ENCODE data around the gene LRRC27. TPM values are rescaled to one million over a fixed set of nuclear protein-coding genes. Genes with fewer than 3 reads are reported as not detected.

LRRC27 gene
- total RNA-seq, result 1 to 10 TPM; 2.5 to 2.8 TPM

GRCh38 chr10:132331601-132332432 lies at the start of gene LRRC27:
Gene LRRC27 (plus strand): TSS chr10:132332193. CDS start chr10:132333525, 1,332 bp downstream.
- POLR2A ChIA-PET, result interaction anchor here (0.9 kb wide), 1 partner anchor 46 kb away, joined by 3 read pairs; no protein-coding TSS in a partner anchor

GRCh38 chr10:132282667-132283603 lies 49.1 kb upstream of the LRRC27 start:
- Mint-ChIP-seq H3K27ac (no peak overlapping the region), H3K27me3 (no peaks in the 10 kb centered on the region), H3K4me3 (no peak overlapping the region), H3K4me1 (ENCODE audit: low read depth) (no peaks in the 10 kb centered on the region), H3K36me3 (no peaks in the 10 kb centered on the region), H3K9me3 (no peaks in the 10 kb centered on the region)
- DNase-seq, result no peak
- intact Hi-C loops (cut with micrococcal nuclease), result no loop called here
- CTCF ChIA-PET, result no interaction called here
- POLR2A ChIA-PET, result no interaction called here

More at GRCh38 chr10:132331601-132332432, at the start of gene LRRC27:
- Mint-ChIP-seq H3K4me3 (peak within 1 kb of the TSS; percentile 90), H3K27ac (peak within 1 kb of the TSS; percentile 91), H3K9me3 (peaks cover 3% of the 10 kb centered on the region), H3K27me3 (peaks cover 1% of the 10 kb centered on the region), H3K4me1 (ENCODE audit: low read depth) (peaks cover 48% of the 10 kb centered on the region), H3K36me3 (peaks cover 31% of the 10 kb centered on the region)
- DNase-seq, result peak; percentile 99
- CTCF ChIA-PET, result no interaction called here
- intact Hi-C loops (cut with micrococcal nuclease), result loop anchor here (1.0 to 5.0 kb wide), 7 partner anchors 24 to 977 kb away; partner anchors contain the start of genes INPP5A, PPP2R2D, PWWP2B and TUBGCP2

DNA sequence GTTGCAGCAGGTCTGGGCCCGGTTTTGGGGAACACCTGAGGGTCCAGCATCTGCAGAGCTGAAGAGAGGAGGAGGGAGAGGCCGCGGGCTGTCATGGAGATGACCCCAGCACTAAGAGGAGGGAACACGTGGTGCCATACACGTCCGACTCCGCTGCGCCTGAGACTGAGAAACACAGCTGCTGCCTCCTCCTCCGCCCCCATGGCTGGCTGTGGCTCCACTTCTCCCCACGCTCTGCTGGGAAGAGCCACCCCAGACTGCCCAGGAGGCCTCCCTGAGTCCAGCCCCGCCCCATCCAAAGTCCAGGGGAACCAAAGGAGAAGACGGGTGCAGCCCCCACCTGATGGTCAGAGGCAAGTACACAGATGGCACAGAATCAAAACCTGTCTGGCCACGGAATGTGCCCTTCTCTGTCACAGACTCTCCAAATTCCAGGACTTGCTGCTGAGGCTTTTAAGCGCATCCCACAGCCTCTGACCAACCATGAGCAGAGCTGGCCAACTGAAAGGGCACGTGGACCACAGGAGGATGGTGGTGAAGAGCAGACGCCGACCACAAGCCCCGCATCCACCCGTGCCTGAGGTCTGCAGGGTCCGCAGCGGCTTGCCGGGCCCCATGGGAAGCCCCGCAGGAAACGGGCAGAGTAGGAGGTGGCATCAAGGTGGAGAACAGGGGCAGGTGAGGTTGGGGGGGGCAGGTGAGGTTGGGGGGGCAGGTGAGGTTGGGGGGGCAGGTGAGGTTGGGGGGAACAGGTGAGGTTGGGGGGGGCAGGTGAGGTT lies 48.2 kb upstream of the LRRC27 start:
- CTCF ChIA-PET, result no interaction called here
- H3K9me3 Mint-ChIP-seq, result no peaks in the 10 kb centered on the region
- H3K27ac Mint-ChIP-seq, result no peak overlapping the region
- no peaks in the 10 kb centered on the region for H3K4me1 Mint-ChIP-seq (ENCODE audit: low read depth)
- intact Hi-C loops (cut with micrococcal nuclease), result no loop called here
- POLR2A ChIA-PET, result no interaction called here
- no peak overlapping the region for H3K4me3 Mint-ChIP-seq
- H3K36me3 Mint-ChIP-seq, result no peaks in the 10 kb centered on the region
- no peaks in the 10 kb centered on the region for H3K27me3 Mint-ChIP-seq
- no peak for DNase-seq

GRCh38 chr10:132289439-132289838 lies 42.6 kb upstream of the LRRC27 start:
- Mint-ChIP-seq H3K36me3 (no peaks in the 10 kb centered on the region), H3K27me3 (no peaks in the 10 kb centered on the region), H3K4me1 (ENCODE audit: low read depth) (no peaks in the 10 kb centered on the region), H3K9me3 (no peaks in the 10 kb centered on the region), H3K27ac (no peak overlapping the region), H3K4me3 (no peak overlapping the region)
- ChIA-PET POLR2A (no interaction called here), CTCF (no interaction called here)
- intact Hi-C loops (cut with micrococcal nuclease), result no loop called here
- no peak for DNase-seq

GRCh38 chr10:132290631-132291030 lies 41.4 kb upstream of the LRRC27 start:
- Mint-ChIP-seq H3K27ac (no peak overlapping the region), H3K36me3 (no peaks in the 10 kb centered on the region), H3K4me1 (ENCODE audit: low read depth) (no peaks in the 10 kb centered on the region), H3K9me3 (no peaks in the 10 kb centered on the region), H3K27me3 (no peaks in the 10 kb centered on the region), H3K4me3 (no peak overlapping the region)
- ChIA-PET CTCF (no interaction called here), POLR2A (no interaction called here)
- intact Hi-C loops (cut with micrococcal nuclease), result no loop called here
- no peak for DNase-seq

GRCh38 chr10:132291826-132292225 lies 40.2 kb upstream of the LRRC27 start:
- no peaks in the 10 kb centered on the region for H3K36me3 Mint-ChIP-seq
- no peak overlapping the region for H3K4me3 Mint-ChIP-seq
- no peaks in the 10 kb centered on the region for H3K27me3 Mint-ChIP-seq
- ChIA-PET CTCF (no interaction called here), POLR2A (no interaction called here)
- H3K4me1 Mint-ChIP-seq (ENCODE audit: low read depth), result no peaks in the 10 kb centered on the region
- no peak overlapping the region for H3K27ac Mint-ChIP-seq
- intact Hi-C loops (cut with micrococcal nuclease), result no loop called here
- no peaks in the 10 kb centered on the region for H3K9me3 Mint-ChIP-seq
- no peak for DNase-seq

DNA sequence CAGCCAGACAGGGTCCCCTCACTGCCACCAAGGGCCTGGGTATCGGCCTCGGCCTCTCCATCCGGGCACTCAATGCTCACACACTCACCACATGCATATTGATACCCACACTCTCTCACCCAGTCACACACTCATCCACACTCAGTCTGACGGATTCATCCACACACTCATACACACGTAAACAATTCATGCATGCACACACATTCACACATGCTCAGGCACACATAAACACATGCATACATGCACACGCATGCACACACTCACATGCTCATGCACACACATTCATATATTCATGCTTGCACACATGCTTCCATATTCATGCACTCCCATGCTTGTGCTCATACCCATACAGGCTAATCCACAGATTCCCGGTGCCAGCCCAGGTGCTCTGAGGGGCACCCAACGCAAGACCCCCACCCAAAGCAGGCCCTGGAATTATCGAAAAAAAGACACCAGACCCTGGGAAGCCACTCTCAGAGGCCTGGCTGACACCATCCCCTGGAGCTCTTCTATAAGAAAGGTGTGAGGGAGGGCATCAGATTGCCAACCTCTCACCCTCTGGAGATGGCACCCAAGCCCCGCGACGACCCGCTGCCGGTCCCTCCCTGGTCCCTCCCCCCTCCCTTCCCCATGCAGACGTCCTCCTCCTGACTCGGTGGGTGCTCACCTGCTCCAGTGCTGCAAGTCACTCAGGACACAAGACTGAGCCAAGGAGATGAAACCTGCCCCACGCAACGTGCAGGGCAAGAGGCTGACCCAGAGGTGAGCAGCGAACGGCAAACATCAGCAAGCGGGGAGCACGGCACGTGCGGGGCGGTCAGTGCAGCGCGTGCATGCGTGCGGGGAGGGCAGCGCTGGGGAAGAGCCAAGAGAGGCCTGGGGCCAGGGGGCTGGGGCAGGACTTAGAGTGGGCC lies 39.4 kb upstream of the LRRC27 start:
- no peaks in the 10 kb centered on the region for H3K9me3 Mint-ChIP-seq
- no peaks in the 10 kb centered on the region for H3K4me1 Mint-ChIP-seq (ENCODE audit: low read depth)
- DNase-seq, result no peak
- intact Hi-C loops (cut with micrococcal nuclease), result no loop called here
- no peaks in the 10 kb centered on the region for H3K36me3 Mint-ChIP-seq
- H3K27ac Mint-ChIP-seq, result no peak overlapping the region
- no peaks in the 10 kb centered on the region for H3K27me3 Mint-ChIP-seq
- POLR2A ChIA-PET, result no interaction called here
- H3K4me3 Mint-ChIP-seq, result no peak overlapping the region
- CTCF ChIA-PET, result no interaction called here

DNA sequence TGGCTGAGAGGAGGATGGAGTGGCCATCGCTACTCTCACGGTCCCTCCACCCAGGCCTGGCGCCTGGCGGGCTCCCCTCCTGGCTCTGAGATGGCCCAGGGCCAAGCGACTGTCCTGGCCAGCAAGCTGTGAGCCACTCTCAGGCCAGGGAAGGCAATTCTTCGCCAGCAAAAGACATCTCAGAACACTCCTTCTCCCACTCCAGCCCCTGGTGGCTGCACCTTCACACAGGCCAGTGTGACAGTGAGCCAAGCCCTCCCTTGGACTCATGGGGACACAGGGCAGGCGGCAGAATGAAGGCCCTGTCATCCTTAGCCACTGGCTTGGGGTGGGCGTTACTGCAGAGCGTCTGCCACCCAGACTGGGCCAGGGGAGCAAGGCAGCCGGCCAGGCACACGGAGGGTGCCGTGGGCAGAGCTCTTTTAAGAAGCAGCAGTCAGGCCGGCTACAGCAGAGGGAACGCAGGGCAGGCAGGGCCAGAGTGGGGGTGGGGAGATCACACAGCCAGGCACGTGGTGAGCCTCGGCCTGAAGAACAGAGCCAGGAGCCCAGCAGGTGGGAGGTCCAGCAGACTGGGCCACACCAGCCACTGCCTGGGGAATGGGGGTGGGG lies 38.7 kb upstream of the LRRC27 start:
- H3K4me1 Mint-ChIP-seq (ENCODE audit: low read depth), result no peaks in the 10 kb centered on the region
- intact Hi-C loops (cut with micrococcal nuclease), result no loop called here
- H3K27ac Mint-ChIP-seq, result no peak overlapping the region
- H3K36me3 Mint-ChIP-seq, result no peaks in the 10 kb centered on the region
- H3K9me3 Mint-ChIP-seq, result no peaks in the 10 kb centered on the region
- CTCF ChIA-PET, result no interaction called here
- no peak overlapping the region for H3K4me3 Mint-ChIP-seq
- no peak for DNase-seq
- no peaks in the 10 kb centered on the region for H3K27me3 Mint-ChIP-seq
- POLR2A ChIA-PET, result no interaction called here

- CTCF ChIA-PET, result no interaction called here
- Mint-ChIP-seq H3K36me3 (no peaks in the 10 kb centered on the region), H3K9me3 (no peaks in the 10 kb centered on the region), H3K27me3 (no peaks in the 10 kb centered on the region), H3K4me1 (ENCODE audit: low read depth) (no peaks in the 10 kb centered on the region), H3K27ac (no peak overlapping the region), H3K4me3 (no peak overlapping the region)
- POLR2A ChIA-PET, result no interaction called here
- DNase-seq, result no peak
- intact Hi-C loops (cut with micrococcal nuclease), result no loop called here
These were observed 38.0 kb upstream of the LRRC27 start for GRCh38 chr10:132293813-132294520.

DNA sequence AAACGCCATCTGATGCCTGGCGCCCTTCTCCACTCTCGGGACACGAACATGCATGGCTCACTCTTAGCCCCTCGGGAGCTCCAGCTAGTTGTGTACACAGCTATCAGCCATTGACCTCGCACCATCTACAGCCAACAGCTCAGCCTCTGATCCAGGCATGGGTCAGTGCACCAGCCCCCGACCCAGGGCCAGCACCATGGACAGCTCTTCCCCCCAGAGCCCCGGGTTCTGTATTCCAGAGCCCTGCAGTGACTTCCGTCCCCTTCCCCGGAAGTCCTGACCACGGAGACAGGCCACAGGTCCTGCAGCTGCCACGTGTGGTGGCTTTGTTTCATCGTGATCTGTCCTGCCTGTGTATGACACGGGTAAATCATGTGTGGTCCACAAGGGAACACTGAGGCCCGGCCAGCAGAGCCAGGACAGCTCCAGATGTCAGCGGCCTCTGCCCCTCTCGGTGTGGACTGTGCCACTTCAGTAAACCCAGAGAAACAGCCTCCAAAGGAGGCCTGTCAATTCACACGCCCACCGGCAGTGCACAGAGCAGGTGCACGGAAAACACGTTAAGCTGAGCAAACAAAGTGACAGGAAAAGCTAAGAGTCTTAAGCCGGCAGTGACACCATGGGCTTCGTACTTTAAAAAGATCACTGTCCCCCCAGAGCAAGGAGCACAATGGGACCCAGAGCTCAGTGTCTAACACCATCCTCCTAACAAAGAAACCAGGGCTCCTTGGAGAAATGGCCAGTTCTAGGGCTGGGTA lies 37.3 kb upstream of the LRRC27 start:
- no peak overlapping the region for H3K4me3 Mint-ChIP-seq
- no peak overlapping the region for H3K27ac Mint-ChIP-seq

More for the DNA sequence above, 37.3 kb upstream of the LRRC27 start:
- intact Hi-C loops (cut with micrococcal nuclease), result no loop called here
- no peaks in the 10 kb centered on the region for H3K36me3 Mint-ChIP-seq
- no peaks in the 10 kb centered on the region for H3K27me3 Mint-ChIP-seq
- H3K4me1 Mint-ChIP-seq (ENCODE audit: low read depth), result no peaks in the 10 kb centered on the region
- no peaks in the 10 kb centered on the region for H3K9me3 Mint-ChIP-seq
- no peak for DNase-seq
- CTCF ChIA-PET, result no interaction called here
- POLR2A ChIA-PET, result no interaction called here

Measured in activated CD4-positive, alpha-beta memory T cell treated with anti-CD3 and anti-CD28 coated beads for 36 hours (primary cell).